CD4-positive, alpha-beta T cell (primary cell): Measurements from ENCODE around the gene CLDN22. TPM values are rescaled to one million over a fixed set of nuclear protein-coding genes. Genes with fewer than 3 reads are reported as not detected.
"Not testable (repeated sequence)": the region's sequence is repeated elsewhere in the genome, so short reads cannot be mapped to it uniquely, and the experiment has no call there.

Source experiments
- ATAC-seq: fragments of 200-7000 bp; cut with Tn5 transposase; one replicate; pipeline ENCODE4 v1.10.0; 2022; ENCODE audit warnings: mild to moderate bottlenecking; ENCODE audit not compliant: poor library complexity
- CTCF ChIA-PET: fragments of 350-600 bp; sonication (Branson Sonifier 250); formaldehyde crosslinking; loops from one replicate; lab custom pipeline; 2021; ENCODE audit warnings: antibody characterized with exemption, inconsistent platforms; lab: Charles Lee
- POLR2A ChIA-PET: fragments of 350-600 bp; sonication (Branson Sonifier 250); formaldehyde crosslinking; loops from one replicate; lab custom pipeline; 2021; ENCODE audit warnings: antibody characterized with exemption, inconsistent platforms; lab: Charles Lee
- DNase-seq, 14 experiments: peaks; one replicate each; pipeline ENCODE4 v3.0.0-alpha.2; 2013 to 2020; ENCODE audit warnings: mixed read lengths in 2 of 14
- H3K27ac ChIP-seq, 2 donors: one replicate each; pipeline versions ENCODE4 v1.5.1 to v1.7.0; 2013; ENCODE audit warnings: low read length in 2 of 2, low read depth in 1 of 2, mild to moderate bottlenecking in 1 of 2
- H3K27me3 ChIP-seq, 2 experiments: 1 replicate in 1 of 2; 2 replicates in 1 of 2; pipeline versions ENCODE4 v1.6.1 to v1.7.0; 2013; ENCODE audit warnings: low read length in 2 of 2, control low read depth in 1 of 2, mild to moderate bottlenecking in 1 of 2, moderate library complexity in 1 of 2; ENCODE audit not compliant: insufficient read depth in 2 of 2, control insufficient read depth in 1 of 2
- H3K36me3 ChIP-seq: one replicate; pipeline ENCODE4 v1.6.1; 2013; ENCODE audit warnings: low read length, control low read depth; ENCODE audit not compliant: insufficient read depth
- H3K4me1 ChIP-seq: one replicate; pipeline ENCODE4 v1.6.1; 2013; ENCODE audit warnings: low read length, control low read depth; ENCODE audit not compliant: insufficient read depth
- H3K4me3 ChIP-seq: one replicate; pipeline ENCODE4 v1.5.1; 2013; ENCODE audit warnings: mild to moderate bottlenecking, low read length, moderate library complexity
- H3K9me3 ChIP-seq, 2 experiments: 1 replicate in 1 of 2; 2 replicates in 1 of 2; pipeline versions ENCODE4 v1.6.1 to v1.7.0; 2013; ENCODE audit warnings: low read length in 2 of 2, mild to moderate bottlenecking in 2 of 2, control low read depth in 1 of 2, moderate library complexity in 1 of 2; ENCODE audit not compliant: control insufficient read depth in 1 of 2, insufficient read depth in 1 of 2
- H3K27ac Mint-ChIP-seq: one replicate; pipeline ENCODE4 v1.8.0; 2020; ENCODE audit warnings: mixed read lengths
- H3K27me3 Mint-ChIP-seq: one replicate; pipeline ENCODE4 v1.8.0; 2021; ENCODE audit warnings: mixed read lengths
- H3K36me3 Mint-ChIP-seq: one replicate; pipeline ENCODE4 v1.8.0; 2021; ENCODE audit warnings: low read depth, mixed read lengths
- H3K4me1 Mint-ChIP-seq: one replicate; pipeline ENCODE4 v1.8.0; 2021; ENCODE audit warnings: low read depth, mixed read lengths
- H3K4me3 Mint-ChIP-seq: one replicate; pipeline ENCODE4 v1.8.0; 2020; ENCODE audit warnings: mild to moderate bottlenecking, mixed read lengths
- H3K9me3 Mint-ChIP-seq: one replicate; pipeline ENCODE4 v1.8.0; 2020; ENCODE audit warnings: mixed read lengths
- CTCF ChIP-seq: fragments of 200-600 bp; IDR thresholded peaks from one replicate; pipeline ENCODE4 v1.8.0; 2022; ENCODE audit warnings: antibody characterized with exemption, mild to moderate bottlenecking
- intact Hi-C, 2 experiments: fragments of 100-400 bp; cut with DNase I in 1 of 2; cut with micrococcal nuclease in 1 of 2; formaldehyde crosslinking; loops; one replicate each; pipeline versions ENCODE4 v1.15.1 to v1.9.0; 2023 to 2025; cut with DNase I, micrococcal nuclease
- total RNA-seq, 174 experiments: library from RNA in 2 of 174; stranded (reverse) in 2 of 174; gene quantifications; one replicate each; pipeline ENCODE4 v1.2.3 and lab custom pipeline; 2021 to 2026

The CLDN22 gene
- total RNA-seq, 2 experiments from 2014 or later: not detected

- peaks cover 31% of the 10 kb centered on the region for H3K27me3 Mint-ChIP-seq
- intact Hi-C loops: no loop called here
- H3K4me3 ChIP-seq: no peak overlapping the region
- H3K9me3 Mint-ChIP-seq: no peaks in the 10 kb centered on the region
- no peaks in the 10 kb centered on the region for H3K9me3 ChIP-seq
- no peaks in the 10 kb centered on the region for H3K4me1 Mint-ChIP-seq
- DNase-seq (no peak), ATAC-seq (no peak)
- no peak overlapping the region for H3K27ac ChIP-seq
- no peaks in the 10 kb centered on the region for H3K4me1 ChIP-seq
- no peak for TF ChIP-seq CTCF
- H3K27me3 ChIP-seq: peaks cover 0 to 4% of the 10 kb centered on the region in 2 experiments
- no peak overlapping the region for H3K4me3 Mint-ChIP-seq
- no peak overlapping the region for H3K27ac Mint-ChIP-seq
- ChIA-PET POLR2A (no interaction called here), CTCF (no interaction called here)
- no peaks in the 10 kb centered on the region for H3K36me3 Mint-ChIP-seq
- no peaks in the 10 kb centered on the region for H3K36me3 ChIP-seq
These were observed 8.8 kb upstream of the CLDN22 start for GRCh38 chr4:183328832-183329231.

- CTCF ChIA-PET: no interaction called here
- Mint-ChIP-seq H3K27ac (no peak overlapping the region), H3K27me3 (peaks cover 28% of the 10 kb centered on the region), H3K4me3 (no peak overlapping the region), H3K4me1 (no peaks in the 10 kb centered on the region), H3K9me3 (no peaks in the 10 kb centered on the region), H3K36me3 (no peaks in the 10 kb centered on the region)
- Histone ChIP-seq H3K27ac (no peak overlapping the region), H3K27me3 (peaks cover 0 to 4% of the 10 kb centered on the region in 2 experiments), H3K4me1 (no peaks in the 10 kb centered on the region), H3K36me3 (no peaks in the 10 kb centered on the region), H3K9me3 (no peaks in the 10 kb centered on the region), H3K4me3 (no peak overlapping the region)
- POLR2A ChIA-PET: no interaction called here
- DNase-seq (no peak), ATAC-seq (no peak)
- intact Hi-C loops: no loop called here
- no peak for TF ChIP-seq CTCF
These were observed 7.8 kb upstream of the CLDN22 start for GRCh38 chr4:183327827-183328226.

GRCh38 chr4:183326853-183327252, 6.8 kb upstream of the CLDN22 start:
- H3K27me3 Mint-ChIP-seq: peaks cover 20% of the 10 kb centered on the region
- no peaks in the 10 kb centered on the region for H3K9me3 Mint-ChIP-seq
- POLR2A ChIA-PET: no interaction called here

GRCh38 chr4:183326387-183326786, 6.3 kb upstream of the CLDN22 start:
- intact Hi-C loops, H3K4me1 Mint-ChIP-seq, H3K4me1 ChIP-seq, CTCF ChIA-PET, H3K4me3 ChIP-seq, H3K36me3 ChIP-seq, POLR2A ChIA-PET, H3K4me3 Mint-ChIP-seq, H3K36me3 Mint-ChIP-seq, H3K9me3 Mint-ChIP-seq, H3K9me3 ChIP-seq, DNase-seq, ATAC-seq, H3K27ac Mint-ChIP-seq, H3K27me3 ChIP-seq, H3K27ac ChIP-seq: not testable (repeated sequence)
- H3K27me3 Mint-ChIP-seq: peaks cover 17% of the 10 kb centered on the region

More at GRCh38 chr4:183326853-183327252, 6.8 kb upstream of the CLDN22 start:
- H3K27ac Mint-ChIP-seq: no peak overlapping the region
- DNase-seq (no peak), ATAC-seq (no peak)
- no peaks in the 10 kb centered on the region for H3K4me1 Mint-ChIP-seq
- Histone ChIP-seq H3K36me3 (no peaks in the 10 kb centered on the region), H3K9me3 (no peaks in the 10 kb centered on the region), H3K4me1 (no peaks in the 10 kb centered on the region), H3K27ac (no peak overlapping the region), H3K4me3 (no peak overlapping the region), H3K27me3 (no peaks in the 10 kb centered on the region)
- no peak overlapping the region for H3K4me3 Mint-ChIP-seq
- H3K36me3 Mint-ChIP-seq: no peaks in the 10 kb centered on the region
- intact Hi-C loops: no loop called here
- no peak for TF ChIP-seq CTCF
- CTCF ChIA-PET: no interaction called here
